GM15510 (cell line): ENCODE measurements around the gene CBLN3.

Experiments
- POLR2A ChIP-seq: IDR thresholded peaks from 3 replicates; pipeline ENCODE4 v1.6.1; 2011; ENCODE audit warnings: borderline replicate concordance; ENCODE audit not compliant: insufficient read length; ENCODE audit errors: extremely low read depth

Gene CBLN3

GRCh38 chr14:24403294-24403998 lies 26.0 kb downstream of the CBLN3 start:
- TF ChIP-seq POLR2A: no peak

- no peak for TF ChIP-seq POLR2A
Observed at GRCh38 chr14:24401810-24402702, 27.4 kb downstream of the CBLN3 start.

DNA sequence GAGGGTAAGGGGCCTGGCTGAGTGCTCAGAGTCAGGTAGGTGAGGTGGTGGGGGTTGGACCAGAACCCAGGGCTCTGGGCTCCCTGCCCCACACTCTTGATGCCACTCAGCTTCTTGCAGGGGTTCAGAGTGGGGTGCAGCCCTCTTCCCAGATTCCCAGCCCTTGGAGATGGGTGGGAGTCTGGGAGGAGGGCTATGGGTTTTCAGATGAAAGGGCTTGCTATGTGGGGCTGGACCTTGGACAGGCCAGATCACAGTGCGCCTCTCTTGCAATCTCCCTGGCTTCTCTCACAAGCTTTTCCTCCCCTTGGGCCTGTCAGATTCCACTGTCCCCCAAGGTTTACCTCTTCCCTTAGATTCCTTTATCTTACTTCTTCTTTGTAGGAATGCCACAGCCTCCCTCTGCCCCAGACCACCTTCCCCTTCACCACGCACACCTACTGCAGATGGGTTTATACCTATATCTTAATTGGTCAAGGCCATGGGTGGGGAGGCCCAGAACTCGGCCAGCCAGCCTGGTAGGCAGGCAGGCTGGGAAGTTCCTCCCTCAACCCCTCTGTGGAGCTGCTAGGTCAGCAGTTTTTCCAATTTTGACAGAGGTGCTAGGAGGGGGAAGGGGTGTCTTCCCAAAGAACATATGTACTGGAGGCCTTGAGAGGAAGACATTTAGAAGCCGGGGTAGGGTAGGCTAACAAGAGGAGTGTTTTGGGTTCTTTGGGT lies 29.3 kb downstream of the CBLN3 start:
- TF ChIP-seq POLR2A: no peak

DNA sequence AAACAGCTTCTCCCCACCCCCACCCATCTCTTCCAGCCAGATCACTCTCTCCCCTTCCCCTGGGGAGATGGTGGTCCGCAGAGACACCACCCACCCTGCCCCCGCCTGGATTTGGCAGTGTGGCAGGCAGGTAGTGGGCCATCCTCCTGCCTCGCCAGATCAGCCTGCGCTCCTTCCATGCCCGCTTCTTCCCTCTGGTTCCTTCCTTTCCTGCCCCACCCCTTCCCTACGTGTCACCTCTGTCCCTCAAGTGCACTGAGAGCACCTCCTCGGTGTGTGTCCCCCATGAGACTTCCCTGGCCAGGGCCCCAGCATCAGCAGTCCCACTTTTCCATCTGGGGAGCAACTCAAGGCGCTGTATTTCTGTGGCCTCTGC lies 30.0 kb downstream of the CBLN3 start:
- TF ChIP-seq POLR2A: no peak

GRCh38 chr14:24398653-24399446 lies 30.6 kb downstream of the CBLN3 start, which contains the start of gene NYNRIN:
TSS of gene NYNRIN (plus strand) at chr14:24399003. CDS start at chr14:24399247, 244 bp downstream.
- TF ChIP-seq POLR2A: no peak

- no peak for TF ChIP-seq POLR2A
Observed at GRCh38 chr14:24398293-24398652, 31.2 kb downstream of the CBLN3 start.

- TF ChIP-seq POLR2A: no peak
Observed at GRCh38 chr14:24397639-24398292, 31.7 kb downstream of the CBLN3 start.

- no peak for TF ChIP-seq POLR2A
Observed at GRCh38 chr14:24395609-24396582, 33.6 kb downstream of the CBLN3 start.

DNA sequence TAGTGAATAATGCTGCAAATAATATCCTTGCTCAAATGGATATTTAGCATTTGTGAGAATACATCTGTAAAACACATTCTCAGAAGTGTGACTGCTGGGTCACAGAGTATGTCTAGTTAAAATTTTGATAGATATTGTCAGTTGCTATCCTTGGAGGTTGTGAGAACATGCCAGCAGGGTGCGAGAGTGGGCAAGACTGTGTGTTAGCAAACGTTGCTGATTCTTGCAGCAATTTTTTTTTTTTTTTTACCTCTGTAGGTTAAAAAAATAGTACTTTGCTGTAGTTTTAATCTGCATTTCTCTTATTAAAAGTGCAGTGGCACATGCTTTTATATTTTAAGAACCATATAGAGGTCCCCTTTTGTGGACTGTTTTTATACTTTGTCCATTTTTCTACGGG lies 35.2 kb downstream of the CBLN3 start:
- TF ChIP-seq POLR2A: no peak

DNA sequence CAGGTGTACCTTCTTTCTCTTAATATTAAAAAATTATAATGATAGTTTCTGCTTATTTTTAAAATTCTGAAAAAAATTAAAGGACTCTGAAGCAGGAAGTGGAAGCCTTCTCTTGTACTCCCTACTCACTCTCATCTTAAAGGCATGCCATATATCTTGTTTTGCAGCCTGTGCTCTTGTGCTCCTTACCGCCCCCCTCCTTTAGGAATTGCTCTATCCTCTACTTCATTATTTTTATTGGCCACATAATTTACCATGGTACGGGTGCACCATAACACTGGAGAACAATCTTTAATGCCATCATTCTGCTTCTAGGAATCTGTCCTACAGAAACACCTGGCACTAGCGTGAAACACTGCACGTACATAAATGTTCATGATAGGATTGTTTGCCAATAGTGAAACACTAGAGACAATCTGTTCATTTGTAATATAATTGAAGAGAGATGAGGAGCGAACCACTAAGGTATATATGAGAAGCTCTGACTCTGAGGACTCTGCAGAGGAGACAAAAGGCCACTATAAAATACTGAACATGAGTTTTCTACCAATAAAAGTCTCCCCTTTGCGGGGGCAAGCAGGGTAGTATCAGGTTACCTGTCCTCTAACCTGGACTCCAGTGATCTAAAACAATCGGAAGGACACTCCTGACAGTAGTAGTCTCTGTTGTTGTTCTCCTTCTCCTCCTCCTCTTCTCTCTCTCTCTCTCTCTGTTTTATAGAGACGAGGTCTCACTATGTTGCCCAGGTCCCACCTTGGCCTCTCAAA lies 37.0 kb downstream of the CBLN3 start:
- no peak for TF ChIP-seq POLR2A

GRCh38 chr14:24390701-24391468 lies 38.6 kb downstream of the CBLN3 start:
- TF ChIP-seq POLR2A: no peak

DNA sequence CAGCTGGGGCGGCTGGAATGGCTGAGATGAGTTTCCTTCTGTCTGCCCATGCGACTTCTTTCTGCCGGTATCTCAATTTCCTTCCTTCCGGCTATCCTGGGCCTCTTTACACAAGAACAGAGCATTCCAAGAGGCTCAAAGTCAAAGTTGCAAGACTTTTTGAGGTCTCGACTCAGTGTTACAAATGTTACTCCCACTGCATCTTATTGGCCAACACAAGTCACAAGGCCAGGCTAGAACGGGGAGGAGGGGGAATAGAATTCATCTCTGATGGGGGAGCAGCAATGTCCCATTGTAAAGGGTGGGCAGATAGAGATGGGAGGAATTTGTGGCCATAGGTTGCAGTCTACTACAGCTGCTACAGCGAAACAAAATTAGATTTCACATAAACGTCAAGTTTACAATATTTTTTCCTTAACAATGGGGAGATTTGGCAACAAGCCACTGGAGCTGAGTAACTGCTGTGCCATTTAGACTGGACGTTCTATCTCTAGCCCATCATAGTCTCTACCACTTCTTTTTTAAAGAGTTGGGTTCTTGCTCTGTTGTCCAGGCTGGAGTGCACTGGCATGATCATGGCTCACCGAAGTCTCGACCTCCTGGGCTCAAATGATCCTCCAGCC lies 40.1 kb downstream of the CBLN3 start:
- no peak for TF ChIP-seq POLR2A
